ENCODE results near the gene VAC14.

Gene VAC14

GRCh38 chr16:70786020-70786755, 14.8 kb downstream of the VAC14 start:
- DNase-seq (ENCODE audit: low spot score) = no peak

GRCh38 chr16:70784692-70785555, 16.0 kb downstream of the VAC14 start:
- DNase-seq (ENCODE audit: low spot score) = no peak

GRCh38 chr16:70782237-70782636, 18.7 kb downstream of the VAC14 start:
- no peak for DNase-seq (ENCODE audit: low spot score)

- no peak for DNase-seq (ENCODE audit: low spot score)
Observed at GRCh38 chr16:70781800-70782199, 19.2 kb downstream of the VAC14 start.

GRCh38 chr16:70780546-70780945, 20.4 kb downstream of the VAC14 start:
- no peak for DNase-seq (ENCODE audit: low spot score)

- DNase-seq (ENCODE audit: low spot score) = no peak
Observed at GRCh38 chr16:70779361-70779760, 21.6 kb downstream of the VAC14 start.

GRCh38 chr16:70778901-70779309, 22.1 kb downstream of the VAC14 start:
- peak; percentile 78 for DNase-seq (ENCODE audit: low spot score)

GRCh38 chr16:70777973-70778406, 23.0 kb downstream of the VAC14 start:
- DNase-seq (ENCODE audit: low spot score) = no peak

GRCh38 chr16:70777496-70777895, 23.5 kb downstream of the VAC14 start:
- DNase-seq (ENCODE audit: low spot score) = no peak

- DNase-seq (ENCODE audit: low spot score) = no peak
Observed at GRCh38 chr16:70775399-70775798, 25.6 kb downstream of the VAC14 start.

- no peak for DNase-seq (ENCODE audit: low spot score)
Observed at GRCh38 chr16:70774261-70774660, 26.7 kb downstream of the VAC14 start.

GRCh38 chr16:70772493-70772892, 28.5 kb downstream of the VAC14 start:
- no peak for DNase-seq (ENCODE audit: low spot score)

- peak; percentile 70 for DNase-seq (ENCODE audit: low spot score)
Observed at GRCh38 chr16:70770626-70771552, 30.1 kb downstream of the VAC14 start.

GRCh38 chr16:70770291-70770625, 30.7 kb downstream of the VAC14 start:
- no peak for DNase-seq (ENCODE audit: low spot score)

GRCh38 chr16:70769761-70770160, 31.2 kb downstream of the VAC14 start:
- DNase-seq (ENCODE audit: low spot score) = no peak

GRCh38 chr16:70769131-70769530, 31.8 kb downstream of the VAC14 start:
- DNase-seq (ENCODE audit: low spot score) = no peak

GRCh38 chr16:70768203-70768580, 32.8 kb downstream of the VAC14 start:
- no peak for DNase-seq (ENCODE audit: low spot score)

- no peak for DNase-seq (ENCODE audit: low spot score)
Observed at GRCh38 chr16:70767377-70768202, 33.4 kb downstream of the VAC14 start.

- DNase-seq (ENCODE audit: low spot score) = no peak
Observed at GRCh38 chr16:70766658-70767057, 34.3 kb downstream of the VAC14 start.

GRCh38 chr16:70766176-70766575, 34.8 kb downstream of the VAC14 start:
- DNase-seq (ENCODE audit: low spot score) = no peak

GRCh38 chr16:70765491-70765890, 35.5 kb downstream of the VAC14 start:
- no peak for DNase-seq (ENCODE audit: low spot score)

Measured in hepatic stellate cell (primary cell).